GM18520 (cell line): ENCODE data around the gene LRIG1.

Experiments used
- ATAC-seq: cut with Tn5 transposase; IDR thresholded peaks from one replicate; pipeline ENCODE4 v1.9.1; 2021; ENCODE audit not compliant: unreplicated experiment

The LRIG1 gene, protein sequence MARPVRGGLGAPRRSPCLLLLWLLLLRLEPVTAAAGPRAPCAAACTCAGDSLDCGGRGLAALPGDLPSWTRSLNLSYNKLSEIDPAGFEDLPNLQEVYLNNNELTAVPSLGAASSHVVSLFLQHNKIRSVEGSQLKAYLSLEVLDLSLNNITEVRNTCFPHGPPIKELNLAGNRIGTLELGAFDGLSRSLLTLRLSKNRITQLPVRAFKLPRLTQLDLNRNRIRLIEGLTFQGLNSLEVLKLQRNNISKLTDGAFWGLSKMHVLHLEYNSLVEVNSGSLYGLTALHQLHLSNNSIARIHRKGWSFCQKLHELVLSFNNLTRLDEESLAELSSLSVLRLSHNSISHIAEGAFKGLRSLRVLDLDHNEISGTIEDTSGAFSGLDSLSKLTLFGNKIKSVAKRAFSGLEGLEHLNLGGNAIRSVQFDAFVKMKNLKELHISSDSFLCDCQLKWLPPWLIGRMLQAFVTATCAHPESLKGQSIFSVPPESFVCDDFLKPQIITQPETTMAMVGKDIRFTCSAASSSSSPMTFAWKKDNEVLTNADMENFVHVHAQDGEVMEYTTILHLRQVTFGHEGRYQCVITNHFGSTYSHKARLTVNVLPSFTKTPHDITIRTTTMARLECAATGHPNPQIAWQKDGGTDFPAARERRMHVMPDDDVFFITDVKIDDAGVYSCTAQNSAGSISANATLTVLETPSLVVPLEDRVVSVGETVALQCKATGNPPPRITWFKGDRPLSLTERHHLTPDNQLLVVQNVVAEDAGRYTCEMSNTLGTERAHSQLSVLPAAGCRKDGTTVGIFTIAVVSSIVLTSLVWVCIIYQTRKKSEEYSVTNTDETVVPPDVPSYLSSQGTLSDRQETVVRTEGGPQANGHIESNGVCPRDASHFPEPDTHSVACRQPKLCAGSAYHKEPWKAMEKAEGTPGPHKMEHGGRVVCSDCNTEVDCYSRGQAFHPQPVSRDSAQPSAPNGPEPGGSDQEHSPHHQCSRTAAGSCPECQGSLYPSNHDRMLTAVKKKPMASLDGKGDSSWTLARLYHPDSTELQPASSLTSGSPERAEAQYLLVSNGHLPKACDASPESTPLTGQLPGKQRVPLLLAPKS

DNA sequence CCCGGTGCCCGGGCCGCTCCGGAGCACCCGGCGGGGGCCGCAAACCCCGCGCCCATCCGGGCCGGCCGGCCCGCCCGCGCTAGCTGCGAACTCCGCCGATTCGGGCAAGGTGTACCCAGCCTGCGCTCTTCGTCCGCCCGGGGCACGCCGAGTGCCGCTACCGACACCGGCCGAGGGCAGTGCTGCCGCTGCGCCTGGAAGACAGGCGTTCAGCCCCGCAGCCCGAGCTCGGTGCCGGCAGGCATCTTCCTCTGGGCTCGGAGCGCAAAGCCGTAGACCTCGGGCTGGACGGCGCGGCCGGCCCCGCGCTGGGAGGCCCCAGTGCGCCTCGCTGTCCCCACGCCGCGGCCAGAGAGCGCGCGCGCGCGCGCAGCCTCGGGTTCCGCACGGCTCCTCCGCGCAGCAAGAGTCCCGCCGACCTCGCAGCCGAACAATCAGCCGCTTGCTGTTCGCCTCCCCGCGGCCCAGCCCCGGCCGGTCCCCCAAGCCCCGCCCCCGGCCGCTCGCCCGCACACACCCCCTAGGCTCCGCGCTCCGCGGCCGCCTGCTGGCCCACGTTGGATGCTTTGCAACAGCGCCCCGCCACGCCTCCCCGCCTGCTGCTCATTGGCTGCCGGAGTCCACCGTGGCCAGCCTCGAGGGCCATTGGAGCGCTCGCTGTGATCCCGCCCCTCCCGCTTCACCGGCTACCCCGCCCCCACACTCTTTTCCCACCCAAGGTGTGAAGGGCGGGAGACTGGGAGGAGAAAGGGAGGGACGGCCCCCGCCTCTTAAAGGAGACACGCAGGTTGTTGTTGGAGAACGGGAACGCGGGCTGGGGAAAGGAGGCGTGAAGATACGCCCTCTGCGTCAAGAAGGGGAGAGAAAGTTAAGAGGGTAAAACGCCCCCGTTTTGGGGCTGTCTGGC, at the start of gene LRIG1:
Gene LRIG1, minus strand, starts transcription at position 447 of the 907 bp plus-strand sequence. CDS start 615 bp downstream, outside the sequence.
- ATAC-seq: peak; percentile 96

DNA sequence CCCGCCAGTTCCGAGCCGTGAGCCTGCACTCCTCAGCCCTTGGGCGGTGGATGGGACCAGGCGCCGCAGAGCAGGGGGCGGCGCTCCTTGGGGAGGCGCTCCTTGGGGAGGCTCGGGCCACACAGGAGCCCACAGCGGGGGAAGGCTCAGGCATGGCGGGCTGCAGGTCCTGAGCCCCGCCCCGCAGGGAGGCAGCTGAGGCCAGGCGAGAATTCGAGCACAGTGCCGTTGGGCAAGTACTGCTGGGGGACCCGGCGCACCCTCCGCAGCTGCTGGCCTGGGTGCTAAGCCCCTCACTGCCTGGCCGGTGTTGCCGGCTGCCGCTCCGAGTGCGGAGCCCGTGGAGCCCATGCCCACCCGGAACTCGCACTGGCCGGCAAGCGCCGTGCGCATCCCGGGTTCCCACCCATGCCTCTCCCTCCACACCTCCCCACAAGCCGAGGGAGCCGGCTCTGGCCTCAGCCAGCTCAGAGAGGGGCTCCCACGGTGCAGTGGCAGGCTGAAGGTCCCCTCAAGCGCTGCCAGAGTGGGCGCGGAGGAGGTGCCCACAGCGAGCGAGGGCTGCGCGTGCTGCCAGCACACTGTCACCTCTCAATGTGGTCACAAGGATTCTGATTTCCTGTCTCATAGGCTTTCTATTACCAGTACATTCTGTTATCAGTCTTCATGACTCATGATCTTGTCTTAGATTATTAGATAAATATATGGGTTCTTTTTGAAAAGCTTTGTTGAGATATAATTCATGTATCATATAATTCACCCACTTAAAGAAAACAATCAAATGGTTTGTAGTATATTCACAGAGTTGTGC, 44.0 kb upstream of the LRIG1 start:
- no peak for ATAC-seq

DNA sequence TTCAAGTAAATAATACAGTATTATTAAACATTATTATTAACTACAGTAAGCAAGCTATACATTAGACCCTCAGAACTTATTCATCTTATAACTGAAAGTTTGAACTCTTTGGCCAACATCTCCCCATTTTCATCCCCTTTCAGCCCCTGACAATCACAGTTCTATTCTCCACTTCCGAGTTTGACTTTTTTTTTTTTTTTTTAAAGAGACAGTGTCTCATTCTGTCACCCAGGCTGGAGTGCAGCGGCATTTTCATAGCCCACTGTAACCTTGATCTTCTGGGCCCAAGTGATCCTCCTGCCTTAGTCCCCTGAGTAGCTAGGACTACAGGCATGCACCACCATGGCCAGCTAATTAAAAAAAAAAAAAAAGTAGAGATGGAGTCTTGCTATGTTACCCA, 41.3 kb upstream of the LRIG1 start:
- no peak for ATAC-seq

DNA sequence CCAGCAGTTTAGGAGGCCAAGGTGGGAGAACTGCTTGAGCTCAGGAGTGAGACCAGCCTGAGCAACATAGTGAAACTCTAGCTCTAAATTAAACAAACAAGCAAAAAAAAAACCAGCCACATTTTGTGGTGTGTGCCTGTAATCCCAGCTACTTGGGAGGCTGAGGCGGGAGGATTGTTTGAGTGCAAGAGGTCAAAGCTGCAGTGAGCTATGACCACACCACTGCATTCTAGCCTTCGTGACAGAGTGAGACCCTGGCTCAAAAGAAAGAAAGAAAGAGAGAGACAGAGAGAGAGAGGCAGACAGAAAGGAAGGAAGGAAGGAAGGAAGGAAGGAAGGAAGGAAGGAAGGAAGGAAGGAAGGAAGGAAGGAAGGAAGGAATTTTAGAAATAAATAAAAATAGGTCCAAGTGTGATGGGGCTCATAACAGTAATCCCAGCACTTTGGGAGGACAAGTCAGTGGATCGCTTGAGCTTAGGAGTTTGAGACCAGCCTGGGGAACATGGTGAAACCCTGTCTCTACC, 38.7 kb upstream of the LRIG1 start:
- ATAC-seq: no peak

DNA sequence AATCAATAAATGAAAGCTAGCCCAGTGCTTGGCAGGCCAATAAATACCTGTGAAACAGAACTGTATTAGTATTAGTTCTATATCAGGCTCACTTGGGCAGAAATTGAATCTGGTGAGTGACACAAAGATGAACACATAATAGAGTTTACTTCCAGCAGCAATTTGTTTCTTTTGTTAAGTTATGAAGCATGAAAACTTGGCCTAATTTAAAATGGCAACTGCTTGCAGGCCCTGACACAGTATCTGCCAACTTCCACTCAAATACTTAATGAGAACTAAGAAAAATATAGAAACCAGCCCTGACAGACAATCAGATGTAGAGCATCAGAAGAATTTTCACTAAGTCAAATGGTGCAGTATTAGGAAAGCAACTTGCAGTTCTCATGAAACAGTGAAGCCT, 37.6 kb upstream of the LRIG1 start:
- no peak for ATAC-seq

DNA sequence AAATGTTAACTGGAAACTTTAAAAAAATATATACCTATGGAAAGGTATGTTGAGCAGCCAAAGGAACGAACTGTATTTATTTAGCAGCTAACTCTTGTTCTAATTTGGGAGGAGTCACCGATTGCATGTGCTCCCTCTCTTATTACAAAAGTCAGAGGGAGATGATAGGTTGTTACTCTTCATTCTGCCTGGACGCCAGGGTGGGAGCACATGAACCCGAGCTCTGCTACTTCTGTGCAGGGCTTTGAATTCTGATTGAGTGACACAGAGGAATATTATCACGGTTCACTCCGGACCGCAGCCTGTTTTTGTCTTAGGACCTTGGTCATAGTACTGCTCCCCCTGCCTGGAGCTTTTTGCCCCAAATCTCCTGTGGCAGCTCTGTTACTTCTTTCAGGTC, 36.9 kb upstream of the LRIG1 start:
- no peak for ATAC-seq

DNA sequence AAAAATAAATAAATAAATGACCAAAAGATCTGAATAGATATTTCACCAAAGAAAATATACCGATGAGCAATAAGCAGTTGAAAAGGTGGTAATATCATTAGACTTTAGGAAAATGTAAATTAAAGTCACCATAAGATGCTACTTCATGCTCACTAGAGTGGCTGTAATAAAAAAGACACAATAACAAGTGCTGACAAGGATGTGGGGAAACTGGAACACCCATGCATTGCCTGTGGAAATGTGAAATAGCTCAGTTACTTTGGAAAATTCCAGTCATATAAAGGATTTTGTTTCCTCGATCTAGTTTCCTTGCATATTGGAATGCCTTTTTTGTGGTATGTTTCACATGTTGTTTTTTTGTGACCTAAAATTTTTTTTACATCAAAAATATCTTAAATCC, 36.0 kb upstream of the LRIG1 start:
- ATAC-seq: no peak

DNA sequence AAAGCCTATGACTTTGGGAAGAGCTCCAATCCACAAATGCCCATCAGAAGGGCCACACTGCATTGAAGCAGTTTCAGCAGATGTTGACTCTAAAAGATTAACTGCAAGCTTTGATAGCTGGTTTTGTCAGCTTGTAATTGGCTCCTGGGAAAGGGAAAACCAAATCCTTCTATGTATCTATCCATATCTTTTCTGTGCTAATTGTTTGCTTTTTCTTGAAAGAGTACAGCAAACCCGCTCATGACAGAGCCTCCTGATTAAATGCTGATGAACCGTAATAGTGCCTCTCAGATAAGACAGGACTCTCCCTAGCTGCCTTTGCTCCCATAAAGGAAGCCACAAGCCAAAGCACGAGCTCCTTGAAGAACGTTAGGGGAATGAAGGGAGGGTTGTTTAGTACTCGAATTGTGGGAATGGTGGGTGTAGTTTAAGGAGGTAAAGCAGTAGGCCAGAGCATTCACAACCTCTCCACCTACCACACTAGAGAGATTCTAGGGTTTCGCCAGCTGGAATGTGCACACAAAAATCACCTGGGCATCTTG, 33.6 kb upstream of the LRIG1 start:
- no peak for ATAC-seq

DNA sequence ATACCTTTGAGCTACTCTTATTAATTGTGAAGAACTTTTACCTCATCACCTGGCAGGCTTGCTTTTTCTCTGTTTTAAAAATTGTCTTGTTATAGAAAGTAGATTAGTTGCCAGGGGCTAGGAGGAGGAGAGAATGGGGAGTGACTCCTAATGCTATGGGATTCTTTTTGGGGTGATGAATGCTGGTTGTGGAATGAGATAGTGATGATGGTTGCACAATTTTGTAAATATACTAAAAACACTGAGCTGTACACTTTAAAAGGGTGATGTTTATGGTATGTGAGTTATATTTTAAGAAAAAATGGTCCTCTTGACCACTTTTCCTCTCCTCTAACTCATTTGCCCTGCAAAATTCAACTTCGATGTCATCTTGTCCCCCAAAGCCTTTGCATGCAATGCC, 31.8 kb upstream of the LRIG1 start:
- no peak for ATAC-seq

DNA sequence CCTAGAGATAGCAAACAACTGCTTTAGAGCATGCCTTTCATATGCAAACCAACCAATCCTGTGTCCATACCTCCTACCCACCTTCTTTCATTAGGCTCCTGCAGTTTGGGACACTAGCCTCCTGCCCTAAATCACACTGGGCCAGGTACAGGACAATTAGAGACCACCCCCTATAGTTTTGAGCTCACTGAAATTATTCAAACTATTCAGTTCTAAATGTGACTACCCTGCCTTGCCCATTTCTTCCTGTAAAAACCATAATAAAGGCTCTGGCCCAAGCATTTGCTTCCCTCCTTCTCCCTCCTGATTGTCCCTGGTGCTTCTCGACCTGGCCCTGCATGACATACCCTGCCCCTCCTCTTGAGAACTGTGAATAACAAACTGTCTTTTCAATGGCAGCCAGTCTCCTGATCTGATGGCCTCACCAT, 31.4 kb upstream of the LRIG1 start:
- no peak for ATAC-seq

DNA sequence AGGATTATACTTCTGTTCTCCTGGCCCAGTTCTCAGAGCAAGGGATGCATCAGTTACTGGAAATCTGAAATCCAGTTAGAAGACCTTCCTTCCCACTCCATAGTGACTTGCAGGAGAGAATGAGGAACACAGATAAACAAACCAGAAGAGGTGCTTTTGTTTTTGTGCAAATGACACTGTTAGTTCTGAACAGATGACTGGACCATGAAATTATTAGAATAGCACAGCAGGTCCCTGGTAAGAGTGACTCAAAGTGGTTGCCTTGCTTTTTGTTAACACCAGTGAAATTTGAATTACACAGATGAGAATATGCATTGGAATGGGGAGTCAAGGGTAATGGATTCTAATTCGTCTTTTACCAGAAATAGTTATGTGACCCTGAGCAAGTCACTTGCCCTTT, 30.4 kb upstream of the LRIG1 start:
- ATAC-seq: no peak

DNA sequence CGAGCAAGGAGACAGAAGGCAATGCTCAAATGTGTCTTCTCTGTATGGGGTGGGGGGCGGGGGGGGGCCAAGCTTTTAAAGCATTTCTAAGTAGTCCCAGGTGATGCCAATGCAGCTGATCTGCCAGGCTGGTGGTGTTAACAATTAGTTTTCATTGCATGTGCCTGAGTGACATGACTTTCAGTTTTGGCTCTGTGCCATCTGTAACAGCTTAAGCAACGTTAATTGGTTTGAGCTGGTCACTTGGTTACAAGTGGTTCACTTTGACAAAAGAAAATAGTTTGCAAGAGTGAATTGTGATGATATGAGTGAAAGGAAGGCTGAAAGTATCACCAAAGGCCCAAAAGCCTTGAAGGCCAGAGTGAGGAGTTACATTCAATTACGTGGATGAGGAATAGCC, 26.4 kb upstream of the LRIG1 start:
- no peak for ATAC-seq

DNA sequence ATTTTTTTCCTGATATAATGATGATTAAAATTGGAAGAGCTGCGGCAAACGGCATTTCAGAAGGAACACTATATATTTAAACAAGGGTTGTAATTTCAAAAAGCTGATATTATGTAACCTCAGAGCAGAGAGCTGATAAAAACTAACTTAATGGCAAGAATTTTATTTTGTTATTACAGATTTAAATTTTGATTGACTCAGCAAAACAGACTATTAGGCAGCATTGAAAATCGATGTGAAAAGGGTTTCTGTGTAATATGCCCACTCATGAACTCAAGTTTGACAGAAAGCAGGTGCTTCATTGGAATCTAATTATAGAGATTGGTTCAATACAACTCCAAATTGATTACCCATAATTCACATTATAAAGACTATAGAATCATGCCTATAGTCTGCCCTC, 24.9 kb upstream of the LRIG1 start:
- ATAC-seq: no peak

DNA sequence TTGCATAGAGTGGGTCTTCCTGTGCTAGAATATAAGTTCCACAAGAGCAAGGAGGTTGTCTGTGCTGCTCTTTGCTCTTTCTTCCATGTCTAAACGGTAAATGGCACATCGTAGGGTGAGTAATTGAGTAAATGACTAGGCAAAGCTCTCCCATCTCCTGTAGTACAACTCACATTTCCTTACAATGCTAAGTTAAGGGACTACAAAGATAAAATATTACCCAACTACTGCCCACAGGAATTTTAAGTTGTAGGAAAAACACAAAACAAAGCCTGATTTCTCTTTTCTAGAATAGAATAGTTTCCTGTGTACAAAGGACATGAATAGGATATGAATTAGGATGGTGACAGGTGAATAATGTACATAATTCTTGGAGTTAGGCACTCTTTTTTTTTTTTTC, 19.9 kb upstream of the LRIG1 start:
- no peak for ATAC-seq

DNA sequence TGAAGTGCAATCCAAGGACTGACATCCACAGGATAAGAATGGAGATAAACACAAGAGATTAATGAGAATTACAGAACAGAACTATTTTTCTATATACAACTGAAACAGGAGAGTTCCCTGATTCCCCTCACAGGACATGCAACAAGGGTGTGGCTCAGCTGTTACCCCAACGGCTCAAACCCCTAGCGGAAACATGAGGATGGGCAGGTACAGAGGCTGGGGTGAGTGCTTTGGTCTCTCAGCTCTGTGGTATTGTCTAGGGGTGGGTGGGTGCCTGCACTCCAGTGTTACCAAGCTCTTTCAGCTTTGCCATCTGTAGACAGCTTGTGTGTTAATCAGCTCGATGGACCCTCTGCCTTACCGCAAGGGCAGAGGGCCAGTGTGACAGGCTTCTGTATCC, 17.8 kb upstream of the LRIG1 start:
- ATAC-seq: no peak

DNA sequence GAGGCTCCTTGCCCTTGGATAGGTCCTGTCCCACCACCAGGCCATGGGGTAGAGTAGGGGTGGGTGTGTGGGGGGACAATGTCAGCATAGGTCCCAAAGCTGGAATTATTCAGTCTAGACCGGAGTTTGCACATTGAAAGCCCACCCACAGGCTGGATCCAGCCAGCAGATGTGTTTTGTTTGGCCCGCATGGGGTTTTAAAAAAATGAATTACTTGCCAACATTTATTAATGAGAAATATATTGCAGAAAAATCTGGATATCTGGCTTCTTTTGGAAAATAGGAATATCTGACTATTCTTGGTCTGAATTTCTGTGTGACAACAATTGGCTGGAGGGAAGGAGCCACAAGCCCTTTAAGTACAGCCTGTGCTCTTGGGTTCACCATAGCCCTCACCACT, 17.3 kb upstream of the LRIG1 start:
- ATAC-seq: no peak

DNA sequence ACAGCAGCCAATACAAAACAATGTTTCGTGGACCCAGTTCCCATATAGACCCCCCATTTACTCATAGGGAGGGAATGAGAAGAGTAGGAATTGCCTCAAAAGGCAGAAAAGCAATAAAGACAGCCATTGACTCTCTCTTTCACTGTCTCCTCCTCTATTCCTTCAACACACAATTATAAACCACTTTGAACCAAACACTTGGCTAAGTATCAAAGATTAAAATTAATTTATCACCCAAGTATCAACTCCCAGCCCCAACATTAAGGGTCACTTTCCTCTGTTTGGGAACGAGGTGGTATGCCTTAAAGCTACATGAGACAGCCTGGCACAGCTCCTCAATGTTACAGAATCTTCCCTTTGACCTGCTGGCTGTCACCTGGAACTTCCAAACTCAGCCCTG, 16.4 kb upstream of the LRIG1 start:
- ATAC-seq: no peak

DNA sequence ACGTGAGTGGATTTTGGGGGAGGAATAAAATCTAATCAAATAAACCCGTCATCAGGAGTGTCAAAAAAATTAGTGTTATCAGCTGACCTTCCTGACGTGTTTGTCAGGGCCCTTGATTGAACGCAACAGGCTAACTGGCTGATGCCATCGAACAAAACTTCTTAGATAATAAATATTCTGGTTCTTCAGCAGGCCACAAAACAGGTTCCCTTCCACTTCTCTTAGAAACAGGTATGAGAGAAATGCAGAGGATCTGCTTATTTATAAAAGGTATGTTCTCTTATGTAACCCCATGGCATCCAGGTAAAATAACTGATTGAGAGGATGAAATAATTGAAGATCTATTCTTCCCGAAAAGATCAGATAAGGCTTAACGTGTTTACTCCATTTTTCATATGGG, 7.6 kb upstream of the LRIG1 start:
- no peak for ATAC-seq
